Fibroblast of upper back skin (primary cell): ENCODE results near the gene TAMM41.
"Not testable (repeated sequence)": the region's sequence is repeated elsewhere in the genome, so short reads cannot be mapped to it uniquely, and the experiment has no call there.

ENCODE experiments used
- DNase-seq: peaks from one replicate; pipeline ENCODE4 v3.0.0-alpha.2; 2013

Gene TAMM41, protein sequence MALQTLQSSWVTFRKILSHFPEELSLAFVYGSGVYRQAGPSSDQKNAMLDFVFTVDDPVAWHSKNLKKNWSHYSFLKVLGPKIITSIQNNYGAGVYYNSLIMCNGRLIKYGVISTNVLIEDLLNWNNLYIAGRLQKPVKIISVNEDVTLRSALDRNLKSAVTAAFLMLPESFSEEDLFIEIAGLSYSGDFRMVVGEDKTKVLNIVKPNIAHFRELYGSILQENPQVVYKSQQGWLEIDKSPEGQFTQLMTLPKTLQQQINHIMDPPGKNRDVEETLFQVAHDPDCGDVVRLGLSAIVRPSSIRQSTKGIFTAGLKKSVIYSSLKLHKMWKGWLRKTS

DNA sequence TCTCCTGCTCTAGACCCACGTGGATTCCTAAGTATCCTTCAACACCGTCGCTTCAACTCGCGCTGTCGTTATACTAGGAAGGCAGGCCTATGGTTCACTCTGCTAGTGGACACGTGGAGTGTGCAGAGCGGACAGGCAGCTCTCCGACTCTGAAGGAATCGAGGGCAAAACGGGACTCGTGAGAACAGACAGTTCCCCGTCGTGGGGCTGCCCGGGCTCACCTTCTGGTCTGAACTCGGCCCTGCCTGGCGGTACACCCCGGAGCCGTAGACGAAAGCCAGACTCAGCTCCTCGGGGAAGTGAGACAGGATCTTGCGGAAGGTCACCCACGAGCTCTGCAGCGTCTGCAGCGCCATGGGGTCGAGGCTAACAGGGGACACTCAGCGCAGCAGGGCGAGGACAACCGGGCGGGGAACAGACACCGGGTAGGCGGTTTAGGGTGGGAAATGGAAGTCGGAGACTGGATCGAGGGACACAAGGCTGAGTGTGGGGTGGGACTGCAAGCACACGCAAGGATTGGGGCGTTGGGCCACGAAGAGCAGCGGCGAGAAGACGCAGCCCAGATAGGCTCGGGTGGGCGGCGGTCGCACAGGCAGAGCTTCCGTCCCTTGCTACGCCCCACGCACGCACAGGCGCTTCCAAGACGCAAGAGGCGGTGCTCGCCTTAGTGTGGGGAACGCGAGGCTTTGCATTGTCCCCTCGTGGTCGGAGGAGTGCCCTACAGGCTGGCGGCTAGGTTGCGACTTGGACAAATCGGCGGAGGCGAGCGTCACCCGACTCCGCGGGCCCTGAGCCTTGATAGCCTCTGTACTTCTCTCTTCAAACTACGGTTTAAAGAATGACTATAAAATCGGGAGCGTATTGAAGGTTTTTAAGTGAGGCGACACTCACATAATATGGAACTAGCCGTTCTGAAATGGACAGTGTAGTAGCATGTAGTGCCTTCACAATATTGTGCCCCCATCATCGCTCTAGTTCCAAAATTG lies at the start of gene TAMM41:
Gene TAMM41 (minus strand): TSS at position 605 of the 986 bp plus-strand sequence. CDS start 249 bp downstream, at position 356.
- DNase-seq, result peak; percentile 89

DNA sequence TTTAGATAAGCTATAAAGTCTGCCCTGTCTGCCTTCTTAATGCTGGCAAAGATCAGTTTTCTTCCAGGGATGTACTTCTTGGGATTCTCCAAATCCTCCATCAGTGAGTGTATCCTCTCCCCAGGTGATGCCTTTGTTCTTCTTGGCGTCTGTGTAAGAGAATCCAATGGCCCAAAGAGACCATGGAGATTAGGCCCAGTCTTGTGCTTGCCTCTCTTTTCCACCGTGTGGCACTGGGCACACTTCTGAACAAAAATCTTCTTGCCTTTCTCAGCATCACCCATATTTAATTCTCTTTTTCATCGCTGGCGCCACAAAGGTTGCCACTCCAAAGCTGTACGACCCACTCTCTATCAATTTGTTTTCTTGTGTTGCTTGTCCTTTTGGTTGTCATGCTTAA lies 32.2 kb upstream of the TAMM41 start:
- no peak for DNase-seq

DNA sequence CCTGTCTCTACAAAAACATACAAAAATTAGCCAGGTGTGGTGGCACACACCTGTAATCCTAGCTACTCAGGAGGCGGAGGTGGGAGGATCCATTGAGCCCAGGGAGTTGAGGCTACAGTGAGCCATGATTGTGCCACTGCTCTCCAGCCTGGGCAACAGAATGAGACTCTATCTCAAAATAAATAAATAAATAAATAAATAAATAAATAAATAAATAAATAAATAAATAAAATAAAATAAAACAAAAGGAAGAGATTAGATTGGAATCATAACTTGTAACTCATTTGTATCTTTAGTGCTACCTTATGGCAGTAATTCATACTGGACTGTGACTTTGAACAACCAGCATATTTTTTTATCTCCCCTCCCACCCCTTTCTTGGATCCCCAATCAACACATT lies 28.0 kb upstream of the TAMM41 start:
- DNase-seq, result not testable (repeated sequence)

DNA sequence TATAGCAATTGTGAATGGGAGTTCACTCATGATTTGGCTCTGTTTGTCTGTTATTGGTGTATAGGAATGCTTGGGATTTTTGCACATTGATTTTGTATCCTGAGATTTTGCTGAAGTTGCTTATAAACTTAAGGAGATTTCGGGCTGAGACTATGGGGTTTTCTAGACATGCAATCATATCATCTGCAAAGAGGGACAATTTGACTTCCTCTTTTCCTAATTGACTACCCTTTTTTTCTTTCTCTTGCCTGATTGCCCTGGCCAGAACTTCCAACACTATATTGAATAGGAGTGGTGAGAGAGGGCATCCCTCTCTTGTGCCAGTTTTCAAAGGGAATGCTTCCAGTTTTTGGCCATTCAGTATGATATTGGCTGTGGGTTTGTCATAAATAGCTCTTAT lies 17.1 kb upstream of the TAMM41 start:
- DNase-seq, result not testable (repeated sequence)

DNA sequence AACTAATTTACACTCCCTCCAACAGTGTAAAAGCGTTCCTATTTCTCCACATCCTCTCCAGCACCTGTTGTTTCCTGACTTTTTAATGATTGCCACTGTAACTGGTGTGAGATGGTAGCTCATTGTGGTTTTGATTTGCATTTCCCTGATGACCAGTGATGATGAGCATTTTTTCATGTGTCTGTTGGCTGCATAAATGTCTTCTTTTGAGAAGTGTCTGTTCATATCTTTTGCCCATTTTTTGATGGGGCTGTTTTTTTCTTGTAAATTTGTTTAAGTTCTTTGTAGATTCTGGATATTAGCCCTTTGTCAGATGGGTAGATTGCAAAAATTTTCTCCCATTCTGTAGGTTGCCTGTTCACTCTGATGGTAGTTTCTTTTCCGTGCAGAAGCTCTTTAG lies 15.9 kb upstream of the TAMM41 start:
- DNase-seq, result not testable (repeated sequence)

DNA sequence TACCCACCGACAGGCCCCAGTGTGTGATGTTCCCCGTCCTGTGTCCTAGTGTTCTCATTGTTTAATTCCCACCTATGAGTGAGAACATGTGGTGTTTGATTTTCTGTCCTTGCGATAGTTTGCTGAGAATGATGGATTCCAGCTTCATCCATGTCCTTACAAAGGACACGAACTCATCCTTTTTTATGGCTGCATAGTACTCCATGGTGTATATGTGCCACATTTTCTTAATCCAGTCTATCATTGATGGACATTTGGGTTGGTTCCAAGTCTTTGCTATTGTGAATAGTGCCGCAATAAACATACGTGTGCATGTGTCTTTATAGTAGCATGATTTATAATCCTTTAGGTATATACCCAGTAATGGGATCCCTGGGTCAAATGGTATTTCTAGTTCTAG lies 15.5 kb upstream of the TAMM41 start:
- DNase-seq, result not testable (repeated sequence)

DNA sequence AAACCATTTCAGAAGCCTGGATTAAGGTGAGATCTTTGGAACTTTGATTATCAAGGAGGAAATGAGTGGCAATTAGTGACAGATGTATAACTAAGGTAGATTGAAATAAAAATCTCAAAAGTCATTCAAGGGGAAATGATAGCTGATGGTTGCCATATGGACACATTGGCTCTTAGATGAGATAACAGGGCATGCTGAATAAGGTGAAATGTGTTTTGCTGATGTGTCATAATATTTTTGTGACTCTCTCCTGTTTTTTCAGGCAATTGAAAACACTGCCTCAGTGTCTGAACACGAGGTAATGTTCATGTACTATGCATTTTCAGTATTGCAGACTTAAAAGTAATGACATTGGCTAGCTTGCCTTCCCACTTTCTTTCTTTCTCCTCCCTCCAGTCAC lies 13.5 kb upstream of the TAMM41 start:
- DNase-seq, result not testable (repeated sequence)

DNA sequence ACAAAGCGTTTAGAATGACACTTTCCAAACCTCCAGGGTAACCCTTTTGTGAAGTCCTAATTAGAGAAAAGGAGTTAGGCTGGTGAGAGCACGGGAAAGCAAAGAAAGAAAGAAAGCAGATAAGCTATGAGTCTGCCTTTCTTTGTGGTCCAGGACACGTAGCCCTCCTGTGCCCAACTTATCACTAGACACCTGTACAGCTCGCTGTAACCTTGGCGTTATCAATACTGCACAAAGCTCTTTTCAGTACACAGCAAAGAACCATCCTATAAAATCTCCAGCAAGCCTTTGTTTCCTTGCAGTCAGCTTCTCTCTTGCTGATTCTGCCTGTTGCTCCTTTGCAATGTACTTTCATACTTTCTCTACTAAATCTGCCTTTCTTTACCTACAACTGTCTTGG lies 6.8 kb upstream of the TAMM41 start:
- DNase-seq, result no peak

DNA sequence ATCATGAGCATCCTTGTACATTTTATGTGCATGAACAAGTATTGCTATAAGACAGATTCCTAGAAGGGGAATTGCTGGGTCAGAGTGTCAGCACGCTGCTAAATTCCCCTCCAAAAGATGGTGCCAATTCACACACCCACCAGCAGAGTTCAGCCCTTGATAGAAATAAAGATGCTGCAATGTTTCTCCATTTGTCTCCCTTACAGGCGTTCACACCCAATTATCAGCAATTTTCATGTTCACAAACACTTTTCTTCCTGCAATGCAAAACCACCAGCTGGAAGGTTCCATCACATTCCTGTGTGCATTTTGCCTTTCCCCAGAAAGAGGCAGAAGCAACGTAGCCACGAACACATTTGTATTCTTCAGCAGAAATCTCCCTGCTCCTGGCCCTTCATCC lies 3.3 kb upstream of the TAMM41 start:
- no peak for DNase-seq

DNA sequence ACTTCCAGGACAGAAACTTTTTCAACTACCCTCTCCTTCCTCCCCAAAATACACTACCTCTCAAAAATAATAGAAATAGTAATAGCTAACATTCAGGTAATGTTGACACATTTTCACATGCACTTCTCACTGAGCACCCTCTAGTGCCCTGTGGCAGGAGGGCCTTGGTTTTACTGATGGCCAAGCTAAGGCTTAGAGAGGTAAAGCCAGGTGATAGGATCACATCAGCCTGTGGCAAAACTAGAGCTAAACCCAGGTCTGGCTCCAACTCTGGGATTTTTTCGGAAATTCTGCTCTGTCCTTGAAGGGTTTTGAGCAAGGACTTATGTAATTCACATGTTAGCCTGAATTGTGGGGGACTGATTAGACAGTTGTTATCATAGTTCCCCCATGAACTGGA lies 922 bp upstream of the TAMM41 start:
- DNase-seq, result no peak

DNA sequence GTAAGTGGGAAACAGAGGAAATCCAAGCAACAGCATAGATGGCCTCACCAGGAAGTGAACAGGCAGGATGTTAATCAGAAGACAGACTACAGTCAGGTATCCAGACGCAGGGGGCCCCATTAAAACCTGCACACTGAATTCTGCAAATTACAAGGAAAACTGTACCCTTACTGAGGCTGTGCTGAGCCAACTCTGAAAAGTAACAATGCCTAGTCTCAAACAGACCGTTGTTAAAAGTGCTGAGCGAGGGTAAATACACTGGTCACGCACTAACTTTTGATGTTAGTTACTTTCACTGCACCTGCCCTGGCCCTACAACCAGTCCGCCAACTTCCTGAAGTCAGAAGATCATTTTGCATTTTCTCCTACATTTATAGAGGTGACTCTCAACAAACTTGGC lies 1.0 kb downstream of the TAMM41 start:
- no peak for DNase-seq

DNA sequence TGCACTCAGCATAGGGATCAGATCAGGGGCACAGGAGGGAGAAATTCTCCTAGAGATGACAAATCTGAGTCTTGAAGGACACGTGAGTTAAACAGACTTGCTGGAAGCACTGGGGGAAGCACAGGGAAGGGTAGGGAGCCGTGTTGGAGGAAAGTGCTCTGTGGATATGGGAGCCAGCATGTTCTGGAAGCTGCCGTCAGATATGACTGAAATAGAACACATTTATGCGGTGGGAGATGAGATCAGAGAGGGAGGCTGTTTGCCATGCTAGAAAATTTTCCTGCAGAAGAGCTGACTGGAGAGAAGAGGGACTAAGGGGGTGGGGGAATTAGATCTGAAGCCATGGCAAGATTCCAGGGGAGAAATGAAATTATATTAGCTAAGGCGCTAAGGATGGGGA lies 1.8 kb downstream of the TAMM41 start:
- DNase-seq, result no peak

DNA sequence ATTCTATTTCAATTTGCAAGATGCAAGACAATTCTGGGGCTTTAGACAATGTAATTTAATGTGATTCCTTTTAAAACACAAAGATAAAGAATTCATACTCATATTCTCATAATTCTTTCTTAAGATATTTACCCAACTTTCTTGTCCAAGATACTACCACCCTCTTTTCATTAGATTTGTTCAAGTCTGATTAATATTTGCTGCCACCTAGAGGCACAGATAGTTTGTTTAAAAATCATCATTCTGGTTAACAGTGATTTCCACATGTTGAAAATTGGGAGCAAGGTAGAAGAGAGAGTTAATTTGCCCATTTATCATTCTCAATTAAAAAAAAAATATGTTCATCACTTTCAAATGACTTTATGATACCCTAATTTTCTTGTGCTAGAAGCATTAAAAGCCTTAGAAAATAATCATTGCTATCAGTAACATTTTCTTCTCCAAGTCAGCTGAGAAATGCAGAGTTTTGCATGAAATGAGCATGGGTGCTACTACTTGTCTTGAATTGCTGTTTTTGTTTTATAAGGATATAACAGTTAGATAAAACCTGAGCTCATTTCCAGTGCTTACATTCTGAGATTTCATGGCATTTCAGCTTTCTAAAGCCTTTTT lies 11.6 kb downstream of the TAMM41 start:
- DNase-seq, result peak; percentile 25

DNA sequence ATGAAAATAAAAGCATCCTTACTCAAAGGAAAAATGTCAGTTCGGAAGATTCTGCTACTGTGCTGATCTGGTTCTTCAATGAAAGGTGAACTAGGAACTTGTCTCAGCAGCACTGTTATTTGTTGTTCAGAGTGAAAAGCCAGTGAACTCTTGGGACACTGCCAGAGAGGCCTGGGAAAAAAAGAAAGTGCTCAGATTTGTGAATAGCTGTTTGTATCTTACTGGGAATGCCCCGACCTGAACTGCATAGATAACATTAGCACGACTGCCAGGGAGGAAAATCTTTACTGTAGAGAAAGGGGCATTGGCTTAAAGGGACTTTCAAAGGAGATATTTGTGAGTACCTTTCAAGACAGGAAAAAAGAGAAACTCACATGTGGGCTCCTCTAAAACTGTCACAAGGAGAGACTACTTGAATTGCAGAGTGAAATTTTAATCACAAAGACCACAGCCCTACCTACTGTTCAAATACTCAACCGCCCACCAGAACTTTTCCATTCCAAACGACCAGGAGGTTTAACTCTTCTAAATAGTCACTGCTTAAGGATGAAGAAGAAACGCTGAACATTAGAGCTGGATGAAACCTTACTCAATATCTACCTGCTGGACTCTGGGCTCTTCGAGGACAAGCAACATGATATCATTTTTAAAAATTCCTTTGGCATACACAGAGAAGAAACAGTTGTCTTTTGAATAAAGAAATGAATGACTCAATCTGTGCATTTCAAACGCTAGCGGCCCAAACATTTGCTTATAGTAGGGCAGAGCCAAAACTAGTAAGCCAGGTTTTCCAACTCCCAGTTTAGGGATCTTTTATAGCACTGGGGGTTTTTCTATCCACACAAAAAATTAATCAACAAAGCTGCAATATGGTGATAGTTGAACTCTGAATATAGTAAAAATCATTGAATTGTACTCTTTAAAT lies 13.4 kb downstream of the TAMM41 start:
- no peak for DNase-seq

DNA sequence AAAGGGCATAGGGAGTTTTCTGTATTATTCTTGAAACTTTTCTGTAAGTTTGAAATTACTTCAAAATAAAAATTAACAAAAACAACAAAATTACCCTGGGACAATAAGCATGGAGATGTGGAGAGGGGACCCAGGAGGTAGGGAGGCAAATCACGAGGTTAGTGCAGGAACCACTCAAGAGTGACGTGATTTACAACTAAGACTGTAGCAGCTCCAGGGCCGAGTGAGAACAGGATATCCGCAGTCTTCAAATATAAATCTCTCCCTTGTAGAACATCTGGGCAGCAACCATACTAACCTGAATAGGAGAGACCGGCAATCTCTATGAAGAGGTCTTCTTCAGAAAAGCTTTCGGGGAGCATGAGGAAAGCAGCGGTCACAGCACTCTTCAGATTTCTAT lies 17.3 kb downstream of the TAMM41 start:
- DNase-seq, result no peak

DNA sequence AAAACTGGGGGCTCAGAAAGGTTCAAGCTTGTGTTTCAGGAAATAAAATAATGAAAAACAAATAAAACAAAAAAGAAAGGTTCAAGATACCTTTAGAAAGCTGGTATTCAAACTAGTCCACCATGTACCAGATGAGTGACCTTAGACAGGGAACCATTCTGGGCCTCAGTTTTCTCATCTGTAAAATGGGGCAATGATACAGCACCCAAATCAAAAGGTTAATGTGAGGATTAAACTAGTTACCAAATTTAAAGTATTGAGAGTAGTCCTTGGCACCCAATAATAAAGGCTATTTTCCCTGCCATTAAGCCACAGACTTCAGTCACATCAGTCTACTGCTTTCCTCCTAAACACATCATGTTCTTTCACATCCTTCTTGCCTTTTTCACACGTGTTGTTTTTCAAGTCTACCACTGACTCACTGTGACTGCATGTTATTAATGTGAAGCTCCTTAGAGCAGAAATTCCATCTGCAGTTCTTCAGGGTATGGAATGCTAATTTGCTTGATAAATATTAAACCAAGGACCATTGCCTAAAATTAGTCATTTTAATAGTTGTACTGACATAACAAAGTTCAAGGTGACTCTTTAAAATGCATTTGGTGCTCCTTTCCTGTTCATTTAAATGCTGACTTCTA lies 19.9 kb downstream of the TAMM41 start:
- DNase-seq, result peak; percentile 66

DNA sequence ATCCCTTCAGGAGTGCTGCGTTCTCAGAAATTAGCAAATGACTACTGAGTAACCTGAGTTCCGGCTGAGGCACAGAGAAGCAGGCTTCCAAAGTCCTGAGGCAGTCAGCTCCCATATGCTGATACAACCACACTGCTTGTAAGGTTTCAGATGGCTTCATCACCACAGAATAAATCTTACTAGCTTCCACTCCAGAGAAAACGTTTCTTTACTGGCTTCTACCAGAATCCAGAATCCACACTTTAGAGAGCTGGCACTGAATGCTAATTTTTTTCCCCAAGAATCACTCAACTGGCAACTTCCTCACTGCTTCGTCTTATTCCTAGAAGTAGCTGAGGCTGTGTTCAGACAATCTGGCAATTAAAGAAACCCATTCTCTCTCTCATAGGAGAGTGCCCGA lies 21.4 kb downstream of the TAMM41 start:
- DNase-seq, result no peak

DNA sequence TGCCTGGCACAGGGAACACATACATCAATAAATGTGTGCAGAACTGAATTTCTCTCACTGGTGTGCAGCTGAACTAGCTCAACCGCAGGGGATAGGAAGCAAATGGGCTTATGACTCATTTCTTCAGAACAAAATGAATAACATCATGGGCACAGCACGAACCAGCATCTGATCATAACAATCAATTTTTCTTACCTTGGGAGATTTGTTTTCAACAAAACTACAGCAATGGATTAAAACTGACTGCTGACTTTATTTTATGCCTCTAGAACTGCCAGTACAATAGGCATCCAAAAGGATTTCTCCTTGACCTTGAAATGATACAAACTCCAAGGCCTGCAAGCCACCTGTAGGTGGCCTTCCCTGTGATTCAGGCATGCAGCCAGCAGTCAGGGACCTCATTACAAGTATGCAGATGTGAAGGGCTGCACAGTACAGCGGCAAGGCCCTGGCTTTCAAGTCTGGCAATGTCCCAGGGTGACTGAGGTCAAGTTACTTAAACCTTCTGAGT lies 26.1 kb downstream of the TAMM41 start:
- peak; percentile 44 for DNase-seq

DNA sequence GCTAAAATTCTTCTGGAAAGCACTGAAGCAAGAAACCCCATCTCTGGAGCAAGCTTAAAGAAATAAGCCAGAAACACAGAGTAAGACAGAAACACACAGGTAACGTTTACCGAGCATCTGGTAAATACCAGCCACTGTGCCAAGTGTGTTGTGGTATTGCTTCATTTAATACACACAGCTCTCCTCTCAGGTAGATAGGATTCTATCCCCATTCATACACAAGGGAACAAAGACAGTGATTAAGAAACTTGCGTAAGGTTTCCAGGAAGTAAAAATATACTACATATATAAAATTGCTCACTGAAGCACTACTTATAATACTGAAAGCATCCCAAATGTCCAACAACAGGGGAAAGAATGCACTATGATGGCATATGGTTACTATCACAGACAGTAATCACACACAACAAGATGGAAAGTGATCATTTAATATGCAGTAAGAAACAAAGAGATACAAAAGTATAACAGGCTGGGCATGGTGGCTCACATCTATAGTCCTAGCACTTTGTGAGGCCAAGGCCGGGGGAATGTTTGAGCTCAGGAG lies 27.5 kb downstream of the TAMM41 start:
- DNase-seq, result no peak

DNA sequence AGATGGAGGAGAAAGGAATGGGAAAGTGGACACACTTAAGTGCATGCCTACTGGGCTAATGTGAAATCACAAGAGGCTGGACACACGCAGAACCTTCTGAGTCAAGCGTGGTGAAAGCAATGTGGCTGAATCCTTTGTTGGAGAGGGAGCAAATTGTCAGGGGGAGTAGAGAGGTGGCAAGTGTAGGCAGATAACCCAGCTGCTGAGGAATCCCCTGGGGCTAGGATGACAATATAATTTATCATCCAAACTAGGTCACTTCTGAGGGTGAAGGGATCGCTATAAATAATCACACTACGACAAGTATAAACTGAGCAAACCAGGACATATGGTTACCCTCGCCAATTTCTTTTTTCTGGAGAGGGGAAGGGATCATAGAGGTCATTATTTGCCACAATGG lies 28.7 kb downstream of the TAMM41 start:
- no peak for DNase-seq

DNA sequence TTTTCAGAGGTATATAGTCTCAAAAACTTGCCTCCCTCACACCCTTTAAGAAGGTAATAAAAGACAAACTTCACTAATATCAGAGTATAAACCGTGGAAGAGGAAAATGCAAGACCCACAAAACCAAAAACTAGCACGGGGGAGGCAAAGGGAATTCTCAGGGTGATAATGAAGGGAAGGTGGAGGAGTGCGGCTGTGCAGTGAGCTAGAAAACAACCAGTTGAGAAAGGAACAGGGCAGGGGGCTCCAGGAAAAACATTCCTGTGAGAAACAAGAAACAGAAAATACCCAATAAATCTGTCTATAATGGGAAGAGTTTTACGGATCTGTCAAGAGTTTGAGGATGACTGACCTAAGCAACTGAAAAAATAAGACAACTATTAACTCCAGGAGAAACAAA lies 31.6 kb downstream of the TAMM41 start:
- no peak for DNase-seq
